Heart left ventricle (tissue), 16 donors: ENCODE data around the gene TMEM170A. TPM values are rescaled to one million over a fixed set of nuclear protein-coding genes. Genes with fewer than 3 reads are reported as not detected.
"Not testable (repeated sequence)": the region's sequence is repeated elsewhere in the genome, so short reads cannot be mapped to it uniquely, and the experiment has no call there.

ENCODE experiments used
- ATAC-seq, 4 donors: fragments of 200-7000 bp; cut with Tn5 transposase; one replicate each; pipeline ENCODE4 v1.9.1; 2020 to 2022; ENCODE audit warnings: moderate library complexity in 4 of 4, mild to moderate bottlenecking in 3 of 4, moderate number of reproducible peaks in 1 of 4
- DNase-seq, 5 donors: peaks; one replicate each; pipeline ENCODE4 v3.0.0-alpha.2; 2020
- H3K27ac ChIP-seq, 12 donors: fragments of 200-600 bp; sonication (generic) in 4 of 12; one replicate each; pipeline versions ENCODE4 v1.5.0 to v1.8.0; 2016 to 2022; ENCODE audit warnings: mild to moderate bottlenecking in 2 of 12
- H3K27me3 ChIP-seq, 9 donors: fragments of 200-600 bp; sonication (generic) in 2 of 9; one replicate each; pipeline versions ENCODE4 v1.5.1 to v1.8.0; 2016 to 2022; ENCODE audit warnings: mild to moderate bottlenecking in 3 of 9
- H3K36me3 ChIP-seq, 9 donors: fragments of 200-600 bp; sonication (generic) in 2 of 9; one replicate each; pipeline versions ENCODE4 v1.5.0 to v1.8.0; 2018 to 2022; ENCODE audit warnings: mild to moderate bottlenecking in 2 of 9
- H3K4me1 ChIP-seq, 12 donors: fragments of 200-600 bp; sonication (generic) in 4 of 12; one replicate each; pipeline versions ENCODE4 v1.5.0 to v1.8.0; 2016 to 2022; ENCODE audit warnings: mild to moderate bottlenecking in 3 of 12
- H3K4me3 ChIP-seq, 12 donors: fragments of 200-600 bp; sonication (generic) in 4 of 12; one replicate each; pipeline versions ENCODE4 v1.5.0 to v1.8.0; 2017 to 2022; ENCODE audit warnings: mild to moderate bottlenecking in 9 of 12, moderate library complexity in 4 of 12
- H3K9me3 ChIP-seq, 12 donors: fragments of 200-600 bp; sonication (generic) in 4 of 12; one replicate each; pipeline versions ENCODE4 v1.5.0 to v1.8.0; 2016 to 2022; ENCODE audit warnings: mild to moderate bottlenecking in 1 of 12
- CTCF ChIP-seq, 12 donors: fragments of 200-600 bp; sonication (generic) in 4 of 12; IDR thresholded peaks; one replicate each; pipeline versions ENCODE4 v1.5.0 to v1.8.0; 2018 to 2022; ENCODE audit warnings: antibody characterized with exemption in 12 of 12, mild to moderate bottlenecking in 5 of 12
- POLR2A ChIP-seq, 2 donors: fragments of 450-650 bp; IDR thresholded peaks; one replicate each; pipeline ENCODE4 v1.6.1; 2017; ENCODE audit warnings: antibody characterized with exemption in 2 of 2, mild to moderate bottlenecking in 2 of 2, moderate library complexity in 2 of 2
- WGBS, 4 donors: extraction: QIAGEN DNeasy Blood & Tissue Kit in 2 of 4; methylation state at CpG; one replicate each; pipeline versions ENCODE4 v1.1.5 to v1.1.7; 2013 to 2018; 5-methylcytosine and 5-hydroxymethylcytosine counted together
- intact Hi-C, 10 donors: fragments of 100-400 bp; cut with DNase I; formaldehyde crosslinking; loops; one replicate each; pipeline versions ENCODE4 v1.11.1 to v1.14.2; 2022
- polyA plus RNA-seq, 2 donors: library from polyadenylated mRNA; stranded (reverse); fragments of 200-250 nt; gene quantifications; one replicate each; pipeline ENCODE4 v1.2.3, GENCODE V29; 2013
- total RNA-seq, 9 donors: library from RNA; depleted of rRNA in 2 of 9; stranded (reverse); fragments of >200 nt in 2 of 9; fragmentation: NEBNext Ultra II Directional in 3 of 9; extraction: Animal tissue kit (Norgen Biotek cat#: 25700) in 3 of 9; gene quantifications; one replicate each; pipeline versions ENCODE4 v1.1.0 to v1.2.4, GENCODE V29; 2016 to 2023
- donor health status: ischemic (EF 13 %, LVEDD 7.1; RV severe dilation, severe dysfunction).
- donor health status: healthy with polysubstance abuse.
- donor health status: DM: no; HTN: yes; CAD: no.
- donor health status: DM: no; HTN: no; CAD: no.
- donor health status: ischemic (EF 25% LVEDD 6.9; RV normal size, moderate dysfunction).
- donor health status: ischemic (EF 25% LVEDD 5.7; RV mildly dilated, moderate dysfunction).
- donor health status: healthy.
- donor health status: DM: yes; HTN: yes; CAD: no.
- donor health status: ischemic (EF 35%, LVEDD 5.7; RV mildly dilated, moderate dysfunction).
- donor health status: nonischemic (EF 11% LVEDD 7.7; RV severe dilation, severe dysfunction).
- donor health status: DM: yes; HTN: yes; CAD: no.
- donor health status: PGD.
- donor health status: ischemic (EF 29% LVEDD 5.4; RV normal size, mild dysfunction).
- donor health status: nonischemic (EF 23%, LVEDD 6.1; RV moderate dilation, normal function).

Gene TMEM170A
- total and polyA plus RNA-seq, 11 donors = 4.3 to 14.6 (median 9.2) TPM

DNA sequence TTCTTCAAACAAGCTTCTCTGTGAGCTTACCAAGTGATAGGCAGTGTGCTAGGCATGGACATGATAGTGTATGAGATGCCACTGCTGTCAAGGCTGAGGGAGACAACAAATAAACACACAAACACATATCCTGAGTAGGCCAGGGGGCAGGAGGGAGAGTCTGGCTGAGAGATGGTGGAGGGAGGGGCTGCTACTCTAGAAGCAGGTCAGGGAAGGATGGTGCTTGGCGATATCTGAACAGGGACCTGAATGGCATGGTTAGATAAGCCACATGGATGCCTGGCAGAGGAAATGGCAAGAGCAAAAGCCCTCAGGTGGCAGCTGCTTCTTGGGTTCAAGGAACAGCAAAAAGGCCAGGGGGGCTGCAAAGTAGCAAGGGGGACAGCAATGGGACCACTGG lies 39.3 kb upstream of the TMEM170A start:
- peaks cover 0 to 21% (median 6%) of the 10 kb centered on the region in 12 donors for H3K4me1 ChIP-seq
- no peak overlapping the region for H3K27ac ChIP-seq
- H3K4me3 ChIP-seq = no peak overlapping the region
- H3K36me3 ChIP-seq = no peaks in the 10 kb centered on the region
- TF ChIP-seq POLR2A (IDR thresholded peaks at IDR 0.05) (no peak), CTCF (IDR thresholded peaks at IDR 0.05) (no peak)
- WGBS, 4 donors = 72 to 90% (median 85%) methylated on average over 1 of the region's 1 CpG
- H3K27me3 ChIP-seq = no peaks in the 10 kb centered on the region
- no peak for DNase-seq
- H3K9me3 ChIP-seq = no peaks in the 10 kb centered on the region
- intact Hi-C loops = no loop called here
- ATAC-seq = no peak

DNA sequence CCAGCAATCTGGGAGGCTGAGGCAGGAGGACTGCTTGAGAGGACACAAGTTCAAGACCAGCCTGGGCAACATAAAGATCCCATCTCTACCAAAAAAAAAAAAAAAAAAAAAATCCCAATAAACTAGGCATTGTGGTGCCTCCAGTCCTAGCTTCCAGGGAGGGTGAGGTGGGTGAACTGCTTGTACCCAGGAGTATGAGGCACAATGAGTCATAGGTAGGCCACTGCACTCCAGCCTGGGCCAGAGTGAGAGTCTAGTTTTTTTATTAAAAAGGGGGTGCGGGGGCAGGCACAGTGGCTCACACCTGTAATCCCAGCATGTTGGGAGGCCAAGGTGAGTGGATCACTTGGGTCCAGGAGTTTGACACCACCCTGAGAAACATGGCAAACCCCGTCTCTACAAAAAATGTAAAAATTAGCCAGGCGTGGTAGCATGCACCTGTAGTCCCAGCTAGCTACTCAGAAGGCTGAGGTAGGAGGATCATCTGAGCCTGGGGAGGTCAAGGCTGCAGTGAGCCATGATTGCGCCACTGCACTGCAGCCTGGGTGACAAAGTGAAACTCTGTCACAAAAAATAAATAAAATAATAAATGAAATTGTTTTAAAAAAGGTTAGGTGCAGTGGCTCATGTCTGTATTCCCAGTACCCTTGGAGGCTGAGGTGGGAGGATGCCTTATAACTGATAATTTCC lies 38.6 kb upstream of the TMEM170A start:
- H3K27me3 ChIP-seq = no peaks in the 10 kb centered on the region
- peaks cover 0 to 21% (median 8%) of the 10 kb centered on the region in 12 donors for H3K4me1 ChIP-seq
- no peak for ATAC-seq
- 86 to 97% (median 94%) methylated on average over 4 of the region's 4 CpGs for WGBS, 4 donors
- no peak overlapping the region for H3K4me3 ChIP-seq
- intact Hi-C loops = no loop called here
- H3K9me3 ChIP-seq = no peaks in the 10 kb centered on the region
- no peak overlapping the region for H3K27ac ChIP-seq
- DNase-seq = no peak
- H3K36me3 ChIP-seq = no peaks in the 10 kb centered on the region
- TF ChIP-seq CTCF (IDR thresholded peaks at IDR 0.05) (no peak), POLR2A (IDR thresholded peaks at IDR 0.05) (no peak)

GRCh38 chr16:75501820-75502219 lies 37.3 kb upstream of the TMEM170A start:
- Histone ChIP-seq H3K27ac (peak overlapping the region in 7 of 12 donors; percentile 7 to 54 (median 38)), H3K4me1 (peaks cover 0 to 21% (median 8%) of the 10 kb centered on the region in 12 donors)
- H3K27me3 ChIP-seq, H3K36me3 ChIP-seq, H3K9me3 ChIP-seq, intact Hi-C loops, H3K4me3 ChIP-seq: not testable (repeated sequence)
- DNase-seq (peak in 3 of 5 donors; percentile 49 to 83 (median 81)), ATAC-seq (peak; percentile 79 to 81 (median 80))
- WGBS, 4 donors = 42 to 48% (median 45%) methylated on average over 6 of the region's 6 CpGs

DNA sequence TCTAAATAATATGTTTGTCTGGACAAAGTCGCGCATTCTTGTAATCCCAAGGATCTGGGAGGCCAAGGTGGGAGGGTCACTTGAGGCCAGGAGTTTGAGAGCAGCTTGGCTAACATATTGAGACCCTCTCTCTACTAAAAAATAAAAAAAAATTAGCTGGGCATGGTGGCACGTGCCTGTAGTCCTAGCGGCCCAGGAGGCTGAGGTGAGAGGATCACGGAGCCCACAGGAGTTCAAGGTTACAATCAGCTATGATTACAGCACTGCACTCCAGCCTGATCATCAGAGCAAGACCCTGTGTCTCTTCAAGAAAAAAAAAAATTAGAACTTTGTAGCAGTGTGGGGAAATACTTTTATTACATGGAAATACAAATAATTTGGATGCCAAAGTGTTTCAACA lies 36.9 kb upstream of the TMEM170A start:
- Histone ChIP-seq H3K4me1 (peaks cover 0 to 21% (median 7%) of the 10 kb centered on the region in 12 donors), H3K27ac (peak overlapping the region in 4 of 12 donors; percentile 26 to 54 (median 41)), H3K36me3 (no peaks in the 10 kb centered on the region), H3K27me3 (no peaks in the 10 kb centered on the region), H3K9me3 (no peaks in the 10 kb centered on the region), H3K4me3 (no peak overlapping the region)
- DNase-seq (no peak), ATAC-seq (no peak)
- WGBS, 4 donors = 83 to 85% (median 84%) methylated on average over 5 of the region's 5 CpGs
- TF ChIP-seq CTCF (IDR thresholded peaks at IDR 0.05) (no peak), POLR2A (IDR thresholded peaks at IDR 0.05) (no peak)
- intact Hi-C loops = no loop called here

DNA sequence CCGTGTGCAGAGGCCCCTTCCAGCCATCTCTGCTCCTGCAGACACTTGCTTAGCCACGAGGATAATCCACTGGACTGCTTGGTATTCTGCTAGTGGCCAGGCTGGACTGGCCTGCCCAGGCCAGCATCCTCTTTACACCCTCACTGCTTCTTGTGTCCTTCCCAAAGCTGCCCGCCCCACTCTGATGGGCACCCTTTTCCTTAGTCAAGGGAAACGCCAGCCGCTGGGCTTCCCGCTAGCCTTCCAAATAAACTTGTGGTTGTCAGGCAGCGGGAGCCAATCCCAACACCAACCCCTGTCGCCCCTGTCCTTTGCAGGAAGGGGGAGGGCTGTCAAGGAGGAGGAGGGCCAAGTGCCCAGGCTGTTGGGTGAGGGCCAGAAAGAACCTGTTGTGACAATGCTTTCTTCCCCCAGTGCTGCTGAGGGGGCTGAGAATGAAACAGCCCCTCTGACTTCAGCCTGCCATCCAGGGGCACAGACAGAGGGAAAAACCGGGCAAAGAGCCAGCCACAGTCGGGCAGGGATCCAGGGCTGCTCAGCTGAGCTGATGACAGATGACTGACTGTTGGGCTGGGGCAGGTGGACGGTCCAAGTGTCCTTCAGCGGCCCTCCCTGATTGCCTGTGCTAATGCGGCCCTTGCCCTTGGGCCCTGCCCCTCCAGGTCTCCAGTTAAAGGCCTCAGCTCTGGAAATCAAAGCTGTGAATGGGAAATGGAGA lies 34.3 kb upstream of the TMEM170A start:
- Histone ChIP-seq H3K4me1 (peaks cover 0 to 36% (median 10%) of the 10 kb centered on the region in 12 donors), H3K27ac (peak overlapping the region in 9 of 12 donors; percentile 42 to 76 (median 63)), H3K27me3 (peaks cover 0 to 18% (median 0%) of the 10 kb centered on the region in 9 donors)
- H3K36me3 ChIP-seq, H3K4me3 ChIP-seq, intact Hi-C loops, H3K9me3 ChIP-seq: not testable (repeated sequence)
- peak in 4 of 5 donors; percentile 63 to 80 (median 70) for DNase-seq
- WGBS, 4 donors = 19 to 32% (median 23%) methylated on average over 7 to 11 of the region's 13 CpGs
- ATAC-seq = peak; percentile 81 to 92 (median 84)
